GM19043 (cell line): ENCODE data around the gene TEX30.

Experiments used
- ATAC-seq: cut with Tn5 transposase; IDR thresholded peaks from one replicate; pipeline ENCODE4 v1.9.1; 2021; ENCODE audit warnings: low read depth; ENCODE audit not compliant: unreplicated experiment

The TEX30 gene

DNA sequence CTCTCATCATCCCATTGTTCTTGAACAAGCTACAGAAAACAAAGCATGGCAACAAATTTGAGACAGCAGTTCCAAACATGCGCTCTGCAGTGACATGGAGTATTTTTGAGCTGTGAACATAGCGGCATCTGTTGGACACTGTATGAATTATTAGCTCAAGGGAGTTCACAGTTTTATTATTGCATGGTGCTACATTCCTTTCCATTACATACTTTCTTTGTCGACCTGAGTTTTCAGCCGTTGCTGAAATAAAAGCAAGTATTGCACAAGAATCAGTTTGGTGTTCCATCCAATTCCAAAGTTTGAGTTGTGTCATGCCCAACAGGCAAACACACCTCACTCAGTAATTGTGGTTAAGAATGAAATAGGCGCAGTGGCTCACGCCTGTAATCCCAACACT lies 48.7 kb downstream of the TEX30 start:
- no peak for ATAC-seq

DNA sequence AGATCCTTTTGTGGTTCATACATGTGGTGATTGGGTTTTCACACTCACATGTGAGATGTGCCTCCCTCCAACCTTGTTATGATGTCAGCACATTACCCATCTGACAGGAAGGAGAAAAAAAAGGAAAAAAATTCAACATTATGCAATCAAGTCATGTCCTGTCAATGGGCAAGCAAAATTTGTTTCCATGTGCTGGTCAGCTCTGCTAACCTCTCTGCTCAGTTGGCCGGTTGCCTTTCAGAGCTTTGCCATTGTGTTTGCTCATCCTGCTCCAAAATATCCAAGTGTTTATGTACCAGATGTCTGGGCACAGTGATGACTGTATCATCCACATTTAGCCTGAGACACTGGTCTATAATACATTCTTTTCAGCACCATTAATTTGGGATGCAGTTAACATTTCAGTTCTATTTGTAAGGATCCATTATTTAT lies 51.8 kb downstream of the TEX30 start:
- no peak for ATAC-seq

DNA sequence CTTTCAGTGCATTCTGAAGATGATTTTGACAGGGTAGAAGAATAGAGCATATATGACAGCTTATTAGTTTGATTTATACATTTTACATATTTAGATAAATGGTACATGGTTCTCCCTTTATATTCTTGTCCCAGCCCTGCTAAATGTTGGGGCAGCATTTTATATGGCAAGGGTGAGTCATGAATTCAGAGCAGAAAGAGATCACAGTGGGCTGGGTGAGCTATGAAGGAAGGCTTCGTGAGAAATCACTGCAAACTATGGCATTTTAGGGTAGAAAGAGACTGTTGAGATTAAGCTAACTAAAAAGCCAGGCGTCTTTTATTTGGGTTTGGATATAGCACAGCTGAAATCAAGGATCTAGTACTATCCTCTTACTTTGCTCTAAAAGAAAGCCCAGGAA lies 54.8 kb downstream of the TEX30 start:
- ATAC-seq: no peak
